PC-3 (cell line): ENCODE measurements around the gene GLI1.

Experiments
- CTCF ChIP-seq: fragments of 300-600 bp; sonication (generic); conservative IDR thresholded peaks from 2 replicates; pipeline ENCODE4 v1.5.1; 2017; ENCODE audit warnings: antibody characterized with exemption, low read depth, mild to moderate bottlenecking, low read length
- EZH2 ChIP-seq: fragments of 300-600 bp; sonication (generic); IDR thresholded peaks from one replicate; pipeline ENCODE4 v1.6.1; 2017; ENCODE audit warnings: antibody characterized with exemption, mild to moderate bottlenecking, low read length; ENCODE audit not compliant: unreplicated experiment
- EZH2phosphoT487 ChIP-seq: fragments of 300-600 bp; sonication (generic); IDR thresholded peaks from 2 replicates; pipeline ENCODE4 v1.6.1; 2018; ENCODE audit warnings: mild to moderate bottlenecking, antibody characterized with exemption, low read length, borderline replicate concordance

- TF ChIP-seq CTCF (no peak), EZH2 (no peak), EZH2phosphoT487 (no peak)
Observed at GRCh38 chr12:57450057-57450456, 9.5 kb upstream of the GLI1 start.
